Lower leg skin (tissue), 4 donors: ENCODE results near the gene SLBP. TPM values are rescaled to one million over a fixed set of nuclear protein-coding genes. Genes with fewer than 3 reads are reported as not detected.

ENCODE experiments used
- DNase-seq, 2 donors: peaks; one replicate each; pipeline ENCODE4 v3.0.0-alpha.2; 2019; ENCODE audit warnings: low spot score in 2 of 2
- H3K4me3 ChIP-seq: fragments of 200-600 bp; sonication (generic); 2 replicates; pipeline ENCODE4 v1.5.1; 2017; ENCODE audit warnings: mild to moderate bottlenecking, low read depth; ENCODE audit not compliant: poor library complexity, severe bottlenecking
- POLR2A ChIP-seq, 2 donors: fragments of 450-650 bp; IDR thresholded peaks; one replicate each; pipeline ENCODE4 v1.6.1; 2016 to 2017; ENCODE audit warnings: antibody characterized with exemption in 2 of 2, mild to moderate bottlenecking in 1 of 2, moderate library complexity in 1 of 2
- WGBS, 2 donors: methylation state at CpG; one replicate each; pipeline ENCODE4 v1.1.5; 2018; 5-methylcytosine and 5-hydroxymethylcytosine counted together
- intact Hi-C: fragments of 100-400 bp; cut with DNase I; formaldehyde crosslinking; loops from one replicate; pipeline ENCODE4 v1.15.0; 2023; ENCODE audit warnings: low total_unique reads
- total RNA-seq, 4 donors: library from RNA; depleted of rRNA; stranded (reverse); fragments of >200 nt; gene quantifications; one replicate each; pipeline ENCODE4 v1.1.0, GENCODE V29; 2016
- TF ChIP-seq, protein P1 (sequence below), 3 donors: fragments of 450-650 bp; IDR thresholded peaks; one replicate each; pipeline ENCODE4 v1.5.1; 2016; ENCODE audit warnings: antibody characterized with exemption in 3 of 3, mild to moderate bottlenecking in 3 of 3, moderate library complexity in 2 of 3

The SLBP gene
- total RNA-seq, 4 donors from 2014 or later, result 45.8 to 66.9 (median 59.4) TPM

DNA sequence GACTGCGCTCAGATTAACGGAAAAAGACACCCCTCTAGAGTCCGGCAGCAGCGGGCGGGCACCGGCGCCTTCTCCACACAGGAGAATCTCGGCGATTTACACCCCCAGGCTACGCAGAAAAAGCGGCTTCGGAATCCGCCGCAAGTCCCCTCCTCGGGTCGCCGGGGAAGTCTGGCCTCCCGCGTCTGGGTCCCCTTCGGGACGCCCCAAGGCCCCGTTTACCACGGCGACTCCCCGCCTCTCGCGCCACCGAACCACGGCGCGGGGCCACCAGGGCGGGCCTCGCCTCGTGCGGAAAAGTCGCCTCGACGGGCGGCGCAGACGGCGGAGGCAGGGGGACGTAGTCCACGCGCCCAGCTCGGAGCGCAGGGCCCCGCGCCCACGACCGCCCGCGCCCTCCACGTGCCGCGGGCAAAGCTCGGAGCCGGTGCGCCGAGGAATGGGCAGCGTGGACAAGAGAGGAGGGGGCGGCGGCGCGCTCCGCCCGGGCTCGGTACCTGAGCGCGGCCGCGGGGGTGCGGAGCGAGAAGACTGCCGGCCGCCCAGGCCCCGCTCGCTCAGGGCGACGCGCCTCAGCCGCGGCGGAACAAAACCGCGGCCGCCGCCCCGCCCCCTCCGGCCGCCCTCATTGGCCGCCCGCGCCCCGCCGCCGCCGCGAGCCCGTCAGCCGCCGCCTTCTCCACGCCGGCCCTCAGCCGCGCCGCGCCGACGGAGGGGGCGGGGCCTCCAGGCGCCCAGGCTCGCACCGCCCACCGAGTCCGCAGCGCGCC is 28.2 kb downstream of the SLBP start, which contains the start of gene FAM53A:
Gene FAM53A, minus strand, starts transcription at position 578 of the 770 bp plus-strand sequence. CDS start 15,572 bp downstream, outside the sequence.
- 1 to 2% methylated on average over 38 to 63 of the region's 118 CpGs for WGBS, 2 donors
- peak within 1 kb of the TSS; percentile 48 for H3K4me3 ChIP-seq
- intact Hi-C loops, result no loop called here
- DNase-seq, result peak in 1 of 2 donors; percentile 89
- TF ChIP-seq, protein P1, sequence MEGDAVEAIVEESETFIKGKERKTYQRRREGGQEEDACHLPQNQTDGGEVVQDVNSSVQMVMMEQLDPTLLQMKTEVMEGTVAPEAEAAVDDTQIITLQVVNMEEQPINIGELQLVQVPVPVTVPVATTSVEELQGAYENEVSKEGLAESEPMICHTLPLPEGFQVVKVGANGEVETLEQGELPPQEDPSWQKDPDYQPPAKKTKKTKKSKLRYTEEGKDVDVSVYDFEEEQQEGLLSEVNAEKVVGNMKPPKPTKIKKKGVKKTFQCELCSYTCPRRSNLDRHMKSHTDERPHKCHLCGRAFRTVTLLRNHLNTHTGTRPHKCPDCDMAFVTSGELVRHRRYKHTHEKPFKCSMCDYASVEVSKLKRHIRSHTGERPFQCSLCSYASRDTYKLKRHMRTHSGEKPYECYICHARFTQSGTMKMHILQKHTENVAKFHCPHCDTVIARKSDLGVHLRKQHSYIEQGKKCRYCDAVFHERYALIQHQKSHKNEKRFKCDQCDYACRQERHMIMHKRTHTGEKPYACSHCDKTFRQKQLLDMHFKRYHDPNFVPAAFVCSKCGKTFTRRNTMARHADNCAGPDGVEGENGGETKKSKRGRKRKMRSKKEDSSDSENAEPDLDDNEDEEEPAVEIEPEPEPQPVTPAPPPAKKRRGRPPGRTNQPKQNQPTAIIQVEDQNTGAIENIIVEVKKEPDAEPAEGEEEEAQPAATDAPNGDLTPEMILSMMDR (IDR thresholded peaks at IDR 0.05), result no peak

DNA sequence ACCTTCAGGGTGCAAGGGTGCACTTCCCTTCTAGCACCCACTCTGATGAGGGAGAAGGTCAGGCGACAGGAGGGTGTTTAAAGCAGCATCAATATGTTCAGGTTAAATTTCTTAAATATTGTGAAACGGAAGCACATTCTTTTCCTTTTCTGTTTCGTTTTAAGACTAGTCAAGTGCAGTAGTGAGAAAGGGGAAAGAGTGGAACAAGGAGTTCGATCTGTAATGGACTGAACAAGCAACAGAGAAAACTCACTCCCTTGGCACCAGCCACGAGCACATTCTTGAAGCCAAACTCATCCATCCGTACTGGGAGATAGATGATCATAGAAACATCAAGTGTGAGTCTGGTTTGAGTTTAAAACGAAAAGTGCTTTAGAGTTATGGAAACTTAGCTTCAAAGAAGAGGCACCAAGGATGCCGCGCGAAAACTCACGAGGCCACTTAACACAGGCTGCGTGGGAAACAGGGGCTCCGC is 28.8 kb downstream of the SLBP start:
- intact Hi-C loops, result no loop called here
- no peak for TF ChIP-seq POLR2A (IDR thresholded peaks at IDR 0.05)
- TF ChIP-seq, protein P1 (IDR thresholded peaks at IDR 0.05), result no peak
- DNase-seq, result peak in 1 of 2 donors; percentile 38
- WGBS, 2 donors, result 6 to 7% methylated on average over 13 of the region's 13 CpGs
- H3K4me3 ChIP-seq, result peak overlapping the region; percentile 48

DNA sequence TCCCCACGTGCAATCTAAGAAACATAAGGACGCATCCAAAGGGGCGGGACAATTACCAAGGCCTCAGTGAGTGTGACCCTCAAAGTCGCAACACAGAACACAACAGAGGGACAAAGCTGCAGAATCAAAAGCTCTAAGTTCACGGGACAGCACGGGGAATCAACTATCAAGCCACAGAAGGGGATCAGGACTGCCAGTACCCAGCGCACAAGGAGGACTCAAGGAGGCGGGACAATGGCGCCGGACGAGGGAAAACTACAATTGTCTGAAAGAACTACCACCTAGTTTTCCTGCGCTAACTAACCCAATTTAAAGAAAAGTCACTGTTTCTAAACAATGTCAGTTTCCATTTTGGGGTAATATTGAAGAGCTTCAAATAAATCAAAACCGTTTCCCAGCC is 29.3 kb downstream of the SLBP start:
- 86 to 88% methylated on average over 13 of the region's 13 CpGs for WGBS, 2 donors
- no peak for DNase-seq
- no peak overlapping the region for H3K4me3 ChIP-seq
- TF ChIP-seq POLR2A (IDR thresholded peaks at IDR 0.05), result no peak
- TF ChIP-seq, protein P1 (IDR thresholded peaks at IDR 0.05), result no peak
- intact Hi-C loops, result no loop called here

DNA sequence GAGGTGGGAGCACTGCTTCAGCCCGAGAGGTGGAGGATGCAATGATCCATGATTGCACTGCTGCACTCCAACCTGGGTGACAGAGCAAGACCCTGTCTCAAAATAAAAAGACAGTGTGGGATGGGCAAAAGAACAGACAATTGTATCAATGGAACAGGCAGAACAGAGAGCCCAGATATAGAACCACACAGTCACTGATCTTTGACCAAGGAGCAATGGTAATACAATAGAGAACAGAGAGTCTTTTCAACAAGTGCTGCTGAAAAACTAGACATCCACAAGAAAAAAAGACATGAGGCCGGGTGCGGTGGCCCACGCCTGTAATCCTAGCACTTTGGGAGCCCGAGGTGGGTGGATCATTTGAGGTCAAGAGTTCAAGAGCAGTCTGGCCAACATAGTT is 33.9 kb downstream of the SLBP start:
- intact Hi-C loops, result loop anchor here (5.0 kb wide), 1 partner anchor 284 kb away; no protein-coding TSS in a partner anchor
- no peak for DNase-seq
- H3K4me3 ChIP-seq, result no peak overlapping the region
- 73 to 83% methylated on average over 5 of the region's 5 CpGs for WGBS, 2 donors
- TF ChIP-seq, protein P1 (IDR thresholded peaks at IDR 0.05), result no peak
- no peak for TF ChIP-seq POLR2A (IDR thresholded peaks at IDR 0.05)

DNA sequence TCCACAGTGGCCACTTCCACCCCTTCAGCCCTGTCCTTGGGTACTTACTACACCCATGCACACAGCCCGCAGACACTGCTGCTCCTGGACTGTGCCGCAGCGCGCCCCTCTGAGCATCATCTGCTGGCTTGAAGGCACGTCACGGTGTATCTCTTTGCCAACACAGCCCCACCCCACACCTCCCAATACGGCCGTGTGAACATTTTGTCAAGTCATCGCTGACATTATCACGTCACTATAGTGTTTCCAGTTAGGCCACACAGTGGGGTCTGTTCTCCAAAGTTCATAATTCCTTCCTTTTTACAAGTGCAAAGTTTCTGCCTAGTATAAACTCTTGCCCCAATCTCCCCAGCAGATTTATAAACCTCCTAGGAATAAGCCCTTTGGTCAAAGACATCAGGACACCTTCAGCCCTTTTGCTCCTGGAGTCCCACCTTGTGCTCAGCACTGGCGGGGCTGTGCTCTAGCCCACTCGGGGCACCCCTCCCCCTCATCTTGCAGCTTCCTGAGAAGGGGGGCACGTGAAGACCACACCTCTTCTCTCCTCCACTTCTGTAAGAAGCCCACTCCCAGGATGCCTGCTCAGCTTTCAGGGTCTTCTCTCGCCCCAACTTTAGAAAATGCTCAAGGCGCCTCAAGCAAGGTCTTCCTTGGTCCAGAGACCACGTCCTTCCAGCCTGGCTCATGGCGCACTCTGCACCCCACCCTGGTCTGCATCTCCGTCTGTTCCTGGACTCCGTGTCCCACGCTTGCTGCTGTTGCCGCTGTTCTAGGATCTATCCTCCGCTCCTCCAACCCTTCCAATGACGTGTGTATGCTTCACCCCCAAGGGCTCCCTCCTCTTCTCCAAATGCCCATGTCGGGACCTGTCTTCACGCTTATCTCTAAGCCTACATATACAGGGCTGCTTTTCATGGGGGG is 35.3 kb downstream of the SLBP start:
- WGBS, 2 donors, result 70 to 72% methylated on average over 24 of the region's 25 CpGs
- no peak overlapping the region for H3K4me3 ChIP-seq

More for the DNA sequence above, 35.3 kb downstream of the SLBP start:
- intact Hi-C loops, result loop anchor here (5.0 kb wide), 1 partner anchor 285 kb away; no protein-coding TSS in a partner anchor
- no peak for TF ChIP-seq POLR2A (IDR thresholded peaks at IDR 0.05)
- TF ChIP-seq, protein P1 (IDR thresholded peaks at IDR 0.05), result no peak
- DNase-seq, result no peak
